ENCODE measurements around the gene OBSL1.

The OBSL1 gene

GRCh38 chr2:219508444-219508734, 63.0 kb downstream of the OBSL1 start:
- TF ChIP-seq CTCF (IDR thresholded peaks at IDR 0.05; ENCODE audit: poor library complexity, severe bottlenecking) = no peak
- peaks cover 36% of the 10 kb centered on the region for H3K27me3 ChIP-seq (ENCODE audit: insufficient read depth, poor library complexity, severe bottlenecking)
- ATAC-seq (ENCODE audit: low read depth) = no peak
- H3K27ac ChIP-seq (ENCODE audit: poor library complexity, severe bottlenecking) = no peak overlapping the region
- DNase-seq (ENCODE audit: low spot score) = no peak
- peaks cover 12% of the 10 kb centered on the region for H3K36me3 ChIP-seq (ENCODE audit: low read depth)
- H3K9me3 ChIP-seq (ENCODE audit: severe bottlenecking) = no peaks in the 10 kb centered on the region
- no peaks in the 10 kb centered on the region for H3K4me1 ChIP-seq (ENCODE audit: insufficient read depth, poor library complexity, severe bottlenecking)
- no peak overlapping the region for H3K4me3 ChIP-seq (ENCODE audit: severe bottlenecking)

- Histone ChIP-seq H3K4me1 (ENCODE audit: insufficient read depth, poor library complexity, severe bottlenecking) (no peaks in the 10 kb centered on the region), H3K27ac (ENCODE audit: poor library complexity, severe bottlenecking) (no peak overlapping the region)
- TF ChIP-seq CTCF (IDR thresholded peaks at IDR 0.05; ENCODE audit: poor library complexity, severe bottlenecking) = no peak
Observed at GRCh38 chr2:219507581-219508443, 63.5 kb downstream of the OBSL1 start.

GRCh38 chr2:219506802-219507526, 64.4 kb downstream of the OBSL1 start:
- DNase-seq (ENCODE audit: low spot score) (no peak), ATAC-seq (ENCODE audit: low read depth) (no peak)
- H3K36me3 ChIP-seq (ENCODE audit: low read depth) = peaks cover 24% of the 10 kb centered on the region
- H3K4me1 ChIP-seq (ENCODE audit: insufficient read depth, poor library complexity, severe bottlenecking) = no peaks in the 10 kb centered on the region
- peaks cover 22% of the 10 kb centered on the region for H3K27me3 ChIP-seq (ENCODE audit: insufficient read depth, poor library complexity, severe bottlenecking)
- no peaks in the 10 kb centered on the region for H3K9me3 ChIP-seq (ENCODE audit: severe bottlenecking)
- TF ChIP-seq CTCF (IDR thresholded peaks at IDR 0.05; ENCODE audit: poor library complexity, severe bottlenecking) = no peak
- no peak overlapping the region for H3K27ac ChIP-seq (ENCODE audit: poor library complexity, severe bottlenecking)
- no peak overlapping the region for H3K4me3 ChIP-seq (ENCODE audit: severe bottlenecking)

More at GRCh38 chr2:219507581-219508443, 63.5 kb downstream of the OBSL1 start:
- peaks cover 16% of the 10 kb centered on the region for H3K36me3 ChIP-seq (ENCODE audit: low read depth)
- no peak overlapping the region for H3K4me3 ChIP-seq (ENCODE audit: severe bottlenecking)
- no peaks in the 10 kb centered on the region for H3K9me3 ChIP-seq (ENCODE audit: severe bottlenecking)
- DNase-seq (ENCODE audit: low spot score) (no peak), ATAC-seq (ENCODE audit: low read depth) (no peak)
- peaks cover 30% of the 10 kb centered on the region for H3K27me3 ChIP-seq (ENCODE audit: insufficient read depth, poor library complexity, severe bottlenecking)

- H3K9me3 ChIP-seq (ENCODE audit: severe bottlenecking) = no peaks in the 10 kb centered on the region
- DNase-seq (ENCODE audit: low spot score) = no peak
- H3K4me1 ChIP-seq (ENCODE audit: insufficient read depth, poor library complexity, severe bottlenecking) = no peaks in the 10 kb centered on the region
- H3K27me3 ChIP-seq (ENCODE audit: insufficient read depth, poor library complexity, severe bottlenecking) = peaks cover 18% of the 10 kb centered on the region
- H3K27ac ChIP-seq (ENCODE audit: poor library complexity, severe bottlenecking) = no peak overlapping the region
- no peak for TF ChIP-seq CTCF (IDR thresholded peaks at IDR 0.05; ENCODE audit: poor library complexity, severe bottlenecking)
- H3K36me3 ChIP-seq (ENCODE audit: low read depth) = peaks cover 31% of the 10 kb centered on the region
- H3K4me3 ChIP-seq (ENCODE audit: severe bottlenecking) = no peak overlapping the region
- no peak for ATAC-seq (ENCODE audit: low read depth)
Observed at GRCh38 chr2:219506153-219506801, 65.1 kb downstream of the OBSL1 start.
